CD4-positive, CD25-positive, alpha-beta regulatory T cell (primary cell): ENCODE data around the gene PYHIN1. TPM values are rescaled to one million over a fixed set of nuclear protein-coding genes. Genes with fewer than 3 reads are reported as not detected.
A peak's percentile ranks its signal among the peaks of the same experiment; 100 is the strongest.

ENCODE experiments used
- ATAC-seq, 2 donors: fragments of 150-1000 bp; cut with Tn5 transposase; one replicate each; pipeline ENCODE4 v1.10.0; 2021; ENCODE audit warnings: low read depth in 2 of 2, moderate number of reproducible peaks in 2 of 2, moderate library complexity in 1 of 2
- DNase-seq, 3 donors: peaks; one replicate each; pipeline versions ENCODE4 v3.0.0 to v3.0.0-alpha.2; 2012 to 2022; ENCODE audit warnings: mixed read lengths in 1 of 3
- H3K27ac ChIP-seq: one replicate; pipeline ENCODE4 v1.7.0; 2013; ENCODE audit warnings: mild to moderate bottlenecking, low read length; ENCODE audit not compliant: insufficient read depth, poor library complexity, severe bottlenecking
- H3K27me3 ChIP-seq: one replicate; pipeline ENCODE4 v1.7.0; 2013; ENCODE audit warnings: low read length; ENCODE audit not compliant: control insufficient read depth, insufficient read depth
- H3K36me3 ChIP-seq: one replicate; pipeline ENCODE4 v1.7.0; 2013; ENCODE audit warnings: mild to moderate bottlenecking, low read length, moderate library complexity; ENCODE audit not compliant: control insufficient read depth, insufficient read depth
- H3K4me1 ChIP-seq: 2 replicates; pipeline ENCODE4 v1.7.0; 2013; ENCODE audit warnings: mild to moderate bottlenecking, low read length; ENCODE audit not compliant: insufficient read depth, control insufficient read depth, poor library complexity, severe bottlenecking
- H3K4me3 ChIP-seq: one replicate; pipeline ENCODE4 v1.7.0; 2013; ENCODE audit warnings: low read depth, mild to moderate bottlenecking, low read length, moderate library complexity
- H3K9me3 ChIP-seq, 2 experiments: 1 replicate in 1 of 2; 2 replicates in 1 of 2; pipeline ENCODE4 v1.7.0; 2013; ENCODE audit warnings: low read length in 2 of 2, mild to moderate bottlenecking in 1 of 2, moderate library complexity in 1 of 2; ENCODE audit not compliant: control insufficient read depth in 2 of 2
- H3K27ac Mint-ChIP-seq, 3 donors: one replicate each; pipeline ENCODE4 v1.8.0; 2020 to 2022; ENCODE audit warnings: mild to moderate bottlenecking in 3 of 3, mixed read lengths in 3 of 3, moderate library complexity in 2 of 3
- H3K27me3 Mint-ChIP-seq: one replicate; pipeline ENCODE4 v1.8.0; 2022; ENCODE audit warnings: mild to moderate bottlenecking, mixed read lengths
- H3K36me3 Mint-ChIP-seq: one replicate; pipeline ENCODE4 v1.8.0; 2020; ENCODE audit warnings: mixed read lengths
- H3K4me1 Mint-ChIP-seq, 4 donors: one replicate each; pipeline ENCODE4 v1.8.0; 2020 to 2022; ENCODE audit warnings: mixed read lengths in 4 of 4, mild to moderate bottlenecking in 1 of 4
- H3K4me3 Mint-ChIP-seq, 4 donors: one replicate each; pipeline ENCODE4 v1.8.0; 2020 to 2022; ENCODE audit warnings: mild to moderate bottlenecking in 4 of 4, mixed read lengths in 4 of 4, moderate library complexity in 3 of 4
- H3K9me3 Mint-ChIP-seq, 7 donors: one replicate each; pipeline ENCODE4 v1.8.0; 2020 to 2022; ENCODE audit warnings: mixed read lengths in 7 of 7, mild to moderate bottlenecking in 3 of 7, moderate library complexity in 2 of 7
- polyA plus RNA-seq, 4 donors: library from polyadenylated mRNA; unstranded; fragments of 300-500 nt; fragmentation: Illumina TruSeq; gene quantifications; one replicate each; pipeline ENCODE4 v1.2.3, GENCODE V29; 2021
- total RNA-seq: library from RNA; stranded (reverse); gene quantifications from one replicate; pipeline ENCODE4 v1.2.3, GENCODE V29; 2022

Gene PYHIN1
- total RNA-seq (97.3 TPM), polyA plus RNA-seq (100 to 1,000 TPM in 2 of 4 donors, 10 to 100 TPM in 2; 98.0 to 112 (median 102) TPM)

DNA sequence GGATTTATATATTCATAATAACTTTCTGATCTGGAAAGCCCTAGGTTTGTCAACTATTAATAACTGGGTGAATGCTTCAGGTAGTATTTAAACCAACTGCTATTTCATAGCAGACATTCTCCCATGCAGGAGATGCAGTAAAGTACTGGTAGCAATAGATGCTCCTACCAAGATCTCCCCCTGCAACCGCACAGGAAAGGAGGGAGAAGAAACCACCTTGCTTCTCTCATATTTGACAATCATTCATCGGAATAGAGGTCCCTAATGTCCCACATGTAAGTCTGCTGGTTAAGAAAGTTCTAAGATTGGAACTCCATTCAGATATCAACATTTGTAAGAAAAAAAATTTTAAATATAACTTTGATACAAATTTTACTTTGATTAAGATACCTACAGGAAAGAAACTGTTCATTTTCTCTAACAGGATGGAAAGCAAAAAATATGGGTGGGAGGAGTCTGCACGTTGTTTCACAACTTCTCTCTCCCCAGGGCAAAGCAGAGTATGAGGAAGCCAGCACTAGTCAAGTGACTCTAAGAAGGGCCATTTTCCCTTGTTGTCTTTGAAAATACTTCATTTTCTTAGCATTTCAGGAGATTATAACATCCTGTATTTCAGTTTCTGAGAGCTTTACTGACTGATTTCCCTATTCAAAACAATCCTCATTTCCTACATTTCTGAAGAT lies at the start of gene PYHIN1:
TSS of gene PYHIN1 (plus strand) at position 498 of the 683 bp plus-strand sequence. CDS start 5,359 bp downstream, outside the sequence.
- Histone ChIP-seq H3K9me3 (peaks cover 5% of the 10 kb centered on the region in 2 experiments), H3K4me3 (peak within 1 kb of the TSS; percentile 98), H3K36me3 (peaks cover 6% of the 10 kb centered on the region), H3K4me1 (peaks cover 34% of the 10 kb centered on the region), H3K27me3 (no peaks in the 10 kb centered on the region), H3K27ac (peak within 1 kb of the TSS; percentile 77)
- H3K9me3 Mint-ChIP-seq: peaks cover 0 to 11% (median 3%) of the 10 kb centered on the region in 7 donors
- peak; percentile 11 to 86 (median 61) for DNase-seq
- ATAC-seq: peak; percentile 76 to 81
- peak within 1 kb of the TSS; percentile 94 to 97 (median 96) for H3K27ac Mint-ChIP-seq
- H3K4me1 Mint-ChIP-seq: peaks cover 26 to 41% (median 33%) of the 10 kb centered on the region in 4 donors
- peak within 1 kb of the TSS; percentile 100 for H3K4me3 Mint-ChIP-seq
- peaks cover 18% of the 10 kb centered on the region for H3K36me3 Mint-ChIP-seq
- no peaks in the 10 kb centered on the region for H3K27me3 Mint-ChIP-seq

DNA sequence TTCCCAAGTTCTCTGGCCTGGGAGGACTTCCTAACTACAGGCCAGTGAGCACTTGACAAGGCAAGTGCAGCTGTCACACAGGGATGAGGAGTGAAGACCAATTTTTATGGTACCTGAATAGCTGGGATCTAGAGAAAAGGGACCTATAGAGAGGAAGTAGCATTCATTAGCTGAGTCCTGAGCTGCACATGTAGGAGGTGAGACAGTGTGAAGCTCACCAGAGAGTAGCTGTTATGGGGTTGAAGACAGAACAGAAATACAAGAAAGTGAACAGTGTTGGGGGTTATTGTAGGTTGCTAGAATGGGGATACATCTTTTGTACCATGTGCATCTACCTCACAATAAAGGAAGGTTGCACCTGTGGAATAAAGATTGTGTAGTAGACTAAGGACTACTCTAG lies 37.7 kb upstream of the PYHIN1 start:
- H3K27me3 ChIP-seq: no peaks in the 10 kb centered on the region
- no peak overlapping the region for H3K27ac Mint-ChIP-seq
- no peak overlapping the region for H3K4me3 ChIP-seq
- peaks cover 0 to 5% (median 0%) of the 10 kb centered on the region in 4 donors for H3K4me1 Mint-ChIP-seq
- peaks cover 0 to 14% (median 4%) of the 10 kb centered on the region in 7 donors for H3K9me3 Mint-ChIP-seq
- H3K4me3 Mint-ChIP-seq: no peak overlapping the region
- ATAC-seq: no peak
- no peaks in the 10 kb centered on the region for H3K36me3 ChIP-seq
- H3K27me3 Mint-ChIP-seq: peaks cover 6% of the 10 kb centered on the region
- no peaks in the 10 kb centered on the region for H3K36me3 Mint-ChIP-seq
- no peaks in the 10 kb centered on the region for H3K4me1 ChIP-seq
- H3K27ac ChIP-seq: no peak overlapping the region
- H3K9me3 ChIP-seq: peaks cover 0 to 8% of the 10 kb centered on the region in 2 experiments
- no peak for DNase-seq

DNA sequence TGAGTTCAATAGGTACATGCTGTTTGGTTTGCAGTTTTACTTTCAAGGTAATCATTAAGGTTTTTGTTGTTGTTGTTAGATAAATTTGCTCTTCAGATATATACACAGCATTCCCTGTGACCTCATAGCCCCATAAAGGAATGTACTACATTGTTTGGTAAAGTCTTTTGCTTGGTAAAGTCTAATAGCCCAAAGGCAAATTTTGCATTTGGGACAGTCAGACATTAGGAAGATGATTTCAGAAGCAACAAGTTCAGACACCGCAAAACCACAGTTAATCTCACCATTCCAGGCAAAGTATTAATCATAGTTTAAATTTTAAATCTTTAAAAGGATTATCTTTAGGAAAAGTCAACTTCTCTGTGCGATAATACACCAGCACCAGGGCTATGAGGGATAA lies 32.6 kb upstream of the PYHIN1 start:
- Mint-ChIP-seq H3K9me3 (peaks cover 0 to 10% (median 4%) of the 10 kb centered on the region in 7 donors), H3K4me1 (peaks cover 0 to 9% (median 3%) of the 10 kb centered on the region in 4 donors), H3K27ac (no peak overlapping the region), H3K27me3 (peaks cover 14% of the 10 kb centered on the region), H3K36me3 (no peaks in the 10 kb centered on the region), H3K4me3 (no peak overlapping the region)
- ATAC-seq: no peak
- no peaks in the 10 kb centered on the region for H3K27me3 ChIP-seq
- H3K4me1 ChIP-seq: peaks cover 3% of the 10 kb centered on the region
- H3K27ac ChIP-seq: no peak overlapping the region
- H3K36me3 ChIP-seq: no peaks in the 10 kb centered on the region
- peaks cover 0 to 8% of the 10 kb centered on the region in 2 experiments for H3K9me3 ChIP-seq
- no peak overlapping the region for H3K4me3 ChIP-seq
- no peak for DNase-seq

DNA sequence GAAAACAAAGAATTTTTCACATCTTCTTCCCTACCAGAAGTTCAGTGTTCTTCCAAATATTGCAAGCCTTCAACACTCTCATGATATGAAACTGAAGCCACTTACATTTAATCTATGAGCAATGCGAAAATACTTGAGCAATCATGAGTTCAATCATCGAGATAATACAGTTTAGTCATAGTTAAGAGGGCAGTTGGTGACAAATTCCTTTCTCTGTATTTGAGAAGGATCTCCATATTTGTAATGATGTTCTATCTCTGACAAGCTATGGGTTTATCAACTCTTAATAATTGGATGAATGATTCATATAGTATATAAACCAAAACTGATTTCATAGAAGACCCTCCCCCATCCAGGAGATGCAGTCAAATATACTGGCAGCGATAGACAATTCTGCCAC lies 29.7 kb upstream of the PYHIN1 start:
- H3K9me3 ChIP-seq: no peaks in the 10 kb centered on the region
- Mint-ChIP-seq H3K4me1 (peaks cover 0 to 9% (median 3%) of the 10 kb centered on the region in 4 donors), H3K27ac (no peak overlapping the region), H3K27me3 (peaks cover 28% of the 10 kb centered on the region), H3K9me3 (peaks cover 0 to 7% (median 0%) of the 10 kb centered on the region in 7 donors), H3K4me3 (no peak overlapping the region), H3K36me3 (no peaks in the 10 kb centered on the region)
- no peak overlapping the region for H3K4me3 ChIP-seq
- no peaks in the 10 kb centered on the region for H3K27me3 ChIP-seq
- no peak for DNase-seq
- H3K36me3 ChIP-seq: no peaks in the 10 kb centered on the region
- no peak overlapping the region for H3K27ac ChIP-seq
- ATAC-seq: no peak
- peaks cover 3% of the 10 kb centered on the region for H3K4me1 ChIP-seq

DNA sequence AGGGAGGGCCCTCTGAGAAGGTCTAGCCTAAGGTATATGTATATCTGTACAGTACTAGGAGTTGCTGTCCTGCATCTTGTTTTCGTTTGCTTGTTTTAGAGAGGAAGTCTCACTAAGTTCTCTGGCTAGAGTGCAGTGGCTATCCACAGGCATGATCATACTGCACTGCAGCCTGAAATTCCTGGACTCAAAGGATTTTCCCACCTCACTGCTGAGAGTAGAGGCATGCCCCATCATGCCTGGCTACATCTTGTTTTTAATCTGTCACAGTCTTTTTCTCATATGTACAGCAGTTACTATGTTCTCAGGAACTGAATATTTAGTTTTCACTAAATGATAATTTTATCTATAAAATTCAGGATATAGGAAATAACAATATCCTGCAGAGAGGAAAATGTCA lies 15.3 kb upstream of the PYHIN1 start:
- DNase-seq: no peak
- Histone ChIP-seq H3K4me3 (no peak overlapping the region), H3K27me3 (peaks cover 3% of the 10 kb centered on the region), H3K9me3 (peaks cover 25 to 32% of the 10 kb centered on the region in 2 experiments), H3K36me3 (no peaks in the 10 kb centered on the region), H3K27ac (no peak overlapping the region), H3K4me1 (no peaks in the 10 kb centered on the region)
- H3K4me3 Mint-ChIP-seq: no peak overlapping the region
- H3K27ac Mint-ChIP-seq: no peak overlapping the region
- H3K9me3 Mint-ChIP-seq: peaks cover 3 to 39% (median 21%) of the 10 kb centered on the region in 7 donors
- no peaks in the 10 kb centered on the region for H3K4me1 Mint-ChIP-seq
- H3K27me3 Mint-ChIP-seq: peaks cover 17% of the 10 kb centered on the region
- ATAC-seq: no peak
- H3K36me3 Mint-ChIP-seq: peaks cover 4% of the 10 kb centered on the region

DNA sequence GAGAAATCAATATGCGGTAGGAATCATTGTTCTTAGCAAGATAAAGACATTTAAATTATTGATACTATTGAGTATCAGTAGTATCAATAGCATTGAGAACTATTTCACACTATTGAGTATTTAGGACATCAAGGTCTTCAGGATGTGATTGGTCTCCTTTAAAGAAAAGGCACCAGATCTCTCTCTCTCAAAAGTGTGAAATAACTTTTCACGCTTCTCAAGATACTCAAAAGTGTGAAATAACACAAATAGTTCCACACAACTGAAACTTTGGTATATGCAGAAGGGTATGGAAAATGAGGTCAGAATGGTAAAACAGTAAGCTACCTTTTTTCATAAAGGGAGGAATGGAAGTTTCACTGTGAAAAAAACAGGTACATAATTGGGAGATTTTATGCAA lies 6.7 kb upstream of the PYHIN1 start:
- H3K27ac ChIP-seq: no peak overlapping the region
- H3K27ac Mint-ChIP-seq: no peak overlapping the region
- peaks cover 4% of the 10 kb centered on the region for H3K27me3 Mint-ChIP-seq
- H3K27me3 ChIP-seq: no peaks in the 10 kb centered on the region
- H3K36me3 Mint-ChIP-seq: peaks cover 11% of the 10 kb centered on the region
- no peaks in the 10 kb centered on the region for H3K36me3 ChIP-seq
- peaks cover 10 to 20% of the 10 kb centered on the region in 2 experiments for H3K9me3 ChIP-seq
- ATAC-seq (no peak), DNase-seq (no peak)
- peaks cover 0 to 30% (median 12%) of the 10 kb centered on the region in 7 donors for H3K9me3 Mint-ChIP-seq
- peaks cover 2% of the 10 kb centered on the region for H3K4me1 ChIP-seq
- no peak overlapping the region for H3K4me3 ChIP-seq
- peak overlapping the region in 1 of 4 donors; percentile 59 for H3K4me3 Mint-ChIP-seq
- H3K4me1 Mint-ChIP-seq: peaks cover 6 to 11% (median 9%) of the 10 kb centered on the region in 4 donors

DNA sequence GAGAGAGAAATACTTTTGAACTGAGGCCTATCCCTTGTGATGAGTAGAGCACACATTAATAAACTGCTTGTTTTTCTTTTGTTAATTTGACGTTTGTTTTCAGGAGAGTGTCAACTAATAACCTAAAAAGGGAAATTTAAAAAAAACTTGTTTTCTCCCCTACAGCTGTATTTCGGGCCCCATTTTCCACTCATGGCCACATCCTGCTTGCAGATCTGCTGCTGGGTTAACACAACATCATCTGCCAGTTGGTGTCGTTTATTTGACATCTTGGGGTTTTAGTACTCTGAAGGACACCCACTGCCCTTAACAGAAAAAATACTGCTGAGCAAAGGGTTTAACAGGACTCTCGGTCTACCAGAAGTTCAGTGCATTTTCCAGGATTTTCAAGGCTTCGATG lies 848 bp upstream of the PYHIN1 start:
- Mint-ChIP-seq H3K9me3 (peaks cover 0 to 11% (median 3%) of the 10 kb centered on the region in 7 donors), H3K27me3 (no peaks in the 10 kb centered on the region), H3K27ac (peak overlapping the region; percentile 89 to 96 (median 94)), H3K36me3 (peaks cover 14% of the 10 kb centered on the region), H3K4me1 (peaks cover 22 to 35% (median 30%) of the 10 kb centered on the region in 4 donors), H3K4me3 (peak overlapping the region; percentile 100)
- DNase-seq (peak in 2 of 3 donors; percentile 76 to 89), ATAC-seq (peak; percentile 70 to 78)
- H3K4me3 ChIP-seq: peak overlapping the region; percentile 98
- H3K27ac ChIP-seq: peak overlapping the region; percentile 77
- no peaks in the 10 kb centered on the region for H3K27me3 ChIP-seq
- peaks cover 33% of the 10 kb centered on the region for H3K4me1 ChIP-seq
- peaks cover 5% of the 10 kb centered on the region in 2 experiments for H3K9me3 ChIP-seq
- peaks cover 3% of the 10 kb centered on the region for H3K36me3 ChIP-seq
